ENCODE measurements around the gene BANK1.

- TF ChIP-seq EZH2 (IDR thresholded peaks at IDR 0.05; ENCODE audit: insufficient read depth, poor library complexity, severe bottlenecking), result no peak
- no peak for TF ChIP-seq EZH2phosphoT487 (IDR thresholded peaks at IDR 0.05; ENCODE audit: insufficient read depth, low read depth)
Observed at GRCh38 chr4:102114118-102114630, 323.6 kb downstream of the BANK1 start.

Data from GM23248 (cell line).